Lower leg skin (tissue), 3 donors: ENCODE data around the gene CD200R1L.

ENCODE experiments used
- POLR2A ChIP-seq, 2 donors: fragments of 450-650 bp; IDR thresholded peaks; one replicate each; pipeline ENCODE4 v1.6.1; 2016 to 2017; ENCODE audit warnings: antibody characterized with exemption in 2 of 2, mild to moderate bottlenecking in 1 of 2, moderate library complexity in 1 of 2
- TF ChIP-seq, protein P1 (sequence below), 3 donors: fragments of 450-650 bp; IDR thresholded peaks; one replicate each; pipeline ENCODE4 v1.5.1; 2016; ENCODE audit warnings: antibody characterized with exemption in 3 of 3, mild to moderate bottlenecking in 3 of 3, moderate library complexity in 2 of 3

DNA sequence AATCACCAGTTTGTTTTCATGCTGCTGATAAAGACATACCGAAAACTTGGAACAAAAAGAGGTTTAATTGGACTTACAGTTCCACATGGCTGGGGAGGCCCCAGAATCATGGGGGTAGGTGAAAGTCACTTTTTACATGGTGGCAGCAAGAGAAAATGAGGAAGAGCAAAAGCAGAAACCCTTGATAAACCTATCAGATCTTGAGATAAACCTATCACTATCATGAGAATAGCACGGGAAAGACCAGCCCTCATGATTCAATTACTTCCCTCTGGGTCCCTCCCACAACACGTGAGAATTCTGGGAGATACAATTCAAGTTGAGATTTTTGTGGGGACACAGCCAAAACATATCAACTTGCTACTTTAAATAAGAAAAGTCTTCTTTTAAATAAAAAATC is 28.9 kb downstream of the CD200R1L start:
- TF ChIP-seq, protein P1, sequence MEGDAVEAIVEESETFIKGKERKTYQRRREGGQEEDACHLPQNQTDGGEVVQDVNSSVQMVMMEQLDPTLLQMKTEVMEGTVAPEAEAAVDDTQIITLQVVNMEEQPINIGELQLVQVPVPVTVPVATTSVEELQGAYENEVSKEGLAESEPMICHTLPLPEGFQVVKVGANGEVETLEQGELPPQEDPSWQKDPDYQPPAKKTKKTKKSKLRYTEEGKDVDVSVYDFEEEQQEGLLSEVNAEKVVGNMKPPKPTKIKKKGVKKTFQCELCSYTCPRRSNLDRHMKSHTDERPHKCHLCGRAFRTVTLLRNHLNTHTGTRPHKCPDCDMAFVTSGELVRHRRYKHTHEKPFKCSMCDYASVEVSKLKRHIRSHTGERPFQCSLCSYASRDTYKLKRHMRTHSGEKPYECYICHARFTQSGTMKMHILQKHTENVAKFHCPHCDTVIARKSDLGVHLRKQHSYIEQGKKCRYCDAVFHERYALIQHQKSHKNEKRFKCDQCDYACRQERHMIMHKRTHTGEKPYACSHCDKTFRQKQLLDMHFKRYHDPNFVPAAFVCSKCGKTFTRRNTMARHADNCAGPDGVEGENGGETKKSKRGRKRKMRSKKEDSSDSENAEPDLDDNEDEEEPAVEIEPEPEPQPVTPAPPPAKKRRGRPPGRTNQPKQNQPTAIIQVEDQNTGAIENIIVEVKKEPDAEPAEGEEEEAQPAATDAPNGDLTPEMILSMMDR (IDR thresholded peaks at IDR 0.05), result no peak
- TF ChIP-seq POLR2A (IDR thresholded peaks at IDR 0.05), result no peak
